K562 (cell line): ENCODE data around the gene SPDYE1. TPM values are rescaled to one million over a fixed set of nuclear protein-coding genes. Genes with fewer than 3 reads are reported as not detected.
"Not testable (repeated sequence)": the region's sequence is repeated elsewhere in the genome, so short reads cannot be mapped to it uniquely, and the experiment has no call there.

ENCODE experiments used
- ATAC-seq: fragments of 200-7000 bp; cut with Tn5 transposase; 3 replicates; pipeline ENCODE4 v1.9.1; 2020; ENCODE audit warnings: moderate library complexity
- BruUV-seq: library from RNA; stranded (reverse); fragments of 400-500 nt; replicated peaks from 2 replicates; lab custom pipeline; 2021; lab: Mats Ljungman, UMichigan
- CTCF ChIA-PET: fragments of 300-600 bp; formaldehyde crosslinking; extraction: SDS; loops from one replicate; lab custom pipeline; 2021; ENCODE audit warnings: low intra/inter-chr PET ratio; lab: Yijun Ruan, JAX
- POLR2A ChIA-PET: fragments of 300-600, 350-650 bp; sonication (Branson Sonifier 250); formaldehyde crosslinking; extraction: SDS; loops from one replicate; lab custom pipeline; 2021; ENCODE audit warnings: antibody characterized with exemption, inconsistent platforms; lab: Yijun Ruan, JAX
- DNase-seq, 4 experiments: peaks; one replicate each; pipeline versions ENCODE4 v3.0.0 to v3.0.0-alpha.2; 2011 to 2018; ENCODE audit warnings: low spot score in 3 of 4, mixed read lengths in 3 of 4; ENCODE audit errors: extremely low read depth in 1 of 4
- FAIRE-seq: peaks from 2 replicates; lab custom pipeline; 2011; peaks lifted over from hg19 to GRCh38; lab: Jason Lieb, UNC
- H2AFZ ChIP-seq: 2 replicates; pipeline ENCODE4 v1.6.0; 2011; ENCODE audit warnings: low read depth, low read length, control low read depth, inconsistent platforms
- H3K27ac ChIP-seq: fragments of 200-600 bp; 3 replicates; pipeline ENCODE4 v1.8.0; 2011; ENCODE audit warnings: low read depth, mild to moderate bottlenecking, control low read depth, inconsistent platforms, low read length, moderate library complexity, mixed read lengths; ENCODE audit errors: extremely low read depth
- H3K27me3 ChIP-seq, 2 experiments: fragments of 300-600 bp in 1 of 2; 2 replicates in 1 of 2; 3 replicates in 1 of 2; pipeline versions ENCODE4 v1.6.0 to v1.8.0; 2011; ENCODE audit warnings: inconsistent platforms in 2 of 2, low read length in 2 of 2, mild to moderate bottlenecking in 1 of 2, mixed read lengths in 1 of 2, moderate library complexity in 1 of 2; ENCODE audit not compliant: control insufficient read depth in 2 of 2, insufficient read depth in 2 of 2
- H3K36me3 ChIP-seq: fragments of 300-600 bp; 3 replicates; pipeline ENCODE4 v1.8.0; 2011; ENCODE audit warnings: mild to moderate bottlenecking, low read length, inconsistent platforms; ENCODE audit not compliant: control insufficient read depth, insufficient read depth
- H3K4me1 ChIP-seq, 2 experiments: fragments of 200-600 bp in 1 of 2; replicated peaks in 1 of 2; 2 replicates in 1 of 2; 3 replicates in 1 of 2; pipeline versions ENCODE4 v1.5.1 to v1.8.0; 2011; ENCODE audit warnings: inconsistent platforms in 2 of 2, low read length in 2 of 2, mild to moderate bottlenecking in 1 of 2, mixed read lengths in 1 of 2, moderate library complexity in 1 of 2; ENCODE audit not compliant: control insufficient read depth in 2 of 2, insufficient read depth in 2 of 2
- H3K4me2 ChIP-seq: 2 replicates; pipeline ENCODE4 v1.6.1; 2011; ENCODE audit warnings: low read length, control low read depth, inconsistent platforms, mixed read lengths; ENCODE audit not compliant: insufficient read depth
- H3K4me3 ChIP-seq: fragments of 200-600 bp; sonication (generic), shearing (Covaris generic); 2 replicates; pipeline ENCODE4 v1.5.1; 2016; ENCODE audit warnings: control low read depth, inconsistent platforms
- H3K79me2 ChIP-seq: fragments of 200-600 bp; 3 replicates; pipeline ENCODE4 v1.8.0; 2011; ENCODE audit warnings: low read length, inconsistent platforms; ENCODE audit not compliant: control insufficient read depth, insufficient read depth
- H3K9ac ChIP-seq, 2 experiments: 2 replicates each; pipeline versions ENCODE4 v1.6.0 to v1.6.1; 2011; ENCODE audit warnings: low read depth in 2 of 2, low read length in 2 of 2, control low read depth in 1 of 2, inconsistent platforms in 1 of 2, mild to moderate bottlenecking in 1 of 2, mixed read lengths in 1 of 2; ENCODE audit not compliant: insufficient read depth in 1 of 2
- H3K9me1 ChIP-seq: one replicate; pipeline ENCODE4 v1.6.0; 2011; ENCODE audit warnings: inconsistent platforms, mild to moderate bottlenecking, low read length, moderate library complexity; ENCODE audit not compliant: control insufficient read depth, insufficient read depth
- H3K9me3 ChIP-seq: replicated peaks from 2 replicates; pipeline ENCODE4 v1.5.1; 2011; ENCODE audit warnings: low read depth, low read length, inconsistent platforms; ENCODE audit not compliant: control insufficient read depth, insufficient read depth
- H4K20me1 ChIP-seq: replicated peaks from 2 replicates; pipeline ENCODE4 v1.6.1; 2011; ENCODE audit warnings: low read length, inconsistent platforms, mixed read lengths; ENCODE audit not compliant: control insufficient read depth, insufficient read depth
- RBM25 ChIP-seq: fragments of 200-400 bp; formaldehyde crosslinking; IDR thresholded peaks from 2 replicates; pipeline ENCODE4 v1.6.1; 2018; ENCODE audit warnings: low read length, low read depth, moderate library complexity; ENCODE audit not compliant: severe bottlenecking
- ZFP36 ChIP-seq: fragments of 150-350 bp; IDR thresholded peaks from 2 replicates; pipeline ENCODE4 v1.6.1; 2018; ENCODE audit warnings: low read length, low read depth; ENCODE audit not compliant: partially characterized antibody
- ZNF121 ChIP-seq: sonication (generic); formaldehyde crosslinking; conservative IDR thresholded peaks from 2 replicates; pipeline ENCODE4 v1.8.0; 2022; ENCODE audit warnings: missing genetic modification reagents
- WGBS: fragments of 100-300 bp; shearing (Covaris generic); methylation state at CpG from one replicate; pipeline ENCODE4 v1.1.6; 2016; ENCODE audit warnings: low coverage, mixed read lengths; ENCODE audit not compliant: insufficient coverage; ENCODE audit errors: missing lambda C conversion rate; 5-methylcytosine and 5-hydroxymethylcytosine counted together
- in situ Hi-C: fragments of 300-500 bp; cut with MboI; formaldehyde crosslinking; loops from 4 replicates; pipeline ENCODE4 v1.15.0; 2018; ENCODE audit warnings: inconsistent platforms, mixed read lengths
- intact Hi-C: fragments of 100-400 bp; cut with micrococcal nuclease; formaldehyde crosslinking; loops from 2 replicates; pipeline ENCODE4 v1.14.2; 2022
- polyA plus RNA-seq, 8 experiments: library from polyadenylated mRNA; depleted of rRNA in 4 of 8; stranded (reverse) in 5 of 8; unstranded in 3 of 8; fragments of >200 nt; fragmentation: Nextera tagmentation in 2 of 8; fragmentation: Illumina TruSeq in 1 of 8; extraction: Ambion mirVana in 2 of 8; extraction: Trizol in 1 of 8; gene quantifications; 2 replicates each; pipeline versions ENCODE4 v1.2.1 to v1.2.3, GENCODE V29; 2011 to 2014; ENCODE audit warnings: inconsistent platforms in 1 of 8, missing spikeins in 1 of 8
- total RNA-seq, 7 experiments: library from RNA; depleted of rRNA in 6 of 7; stranded (reverse); fragments of >200 nt in 6 of 7; fragmentation: Illumina TruSeq in 2 of 7; extraction: Trizol in 2 of 7; gene quantifications; 2 replicates each; pipeline versions ENCODE4 v1.2.1 to v1.2.3, GENCODE V29; 2011 to 2021; ENCODE audit warnings: low replicate concordance in 1 of 7

The SPDYE1 gene
- total and polyA plus RNA-seq, 9 of the 15 experiments (the other 6 are each of a cell fraction or from before 2014, with no cell fraction given): 0.04 to 0.10 TPM; not detected in 7

DNA sequence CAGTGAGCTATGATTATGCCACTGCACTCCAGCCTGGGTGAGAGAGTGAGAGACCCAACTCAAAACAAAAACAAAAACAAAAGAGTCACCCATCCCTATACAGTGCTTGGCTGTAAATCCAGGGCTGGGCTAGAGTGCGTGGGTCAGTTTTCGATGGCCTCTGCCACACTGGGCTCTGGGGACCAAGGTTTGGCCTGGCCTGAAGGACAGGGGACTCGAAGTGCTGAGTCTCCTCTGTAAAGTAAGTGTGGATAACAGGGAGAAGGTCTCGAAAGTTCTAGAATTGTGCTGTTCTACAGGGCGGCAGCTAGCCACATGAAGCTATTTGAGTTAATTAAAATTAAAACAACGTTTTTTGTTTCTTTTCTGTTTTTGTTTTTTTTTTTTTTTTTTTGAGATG lies 34.3 kb downstream of the SPDYE1 start:
- H3K27ac ChIP-seq, DNase-seq, H3K36me3 ChIP-seq, POLR2A ChIA-PET, in situ Hi-C loops, CTCF ChIA-PET, H4K20me1 ChIP-seq, H2AFZ ChIP-seq, H3K4me2 ChIP-seq, H3K4me3 ChIP-seq, H3K9me3 ChIP-seq, intact Hi-C loops, BruUV-seq, FAIRE-seq, H3K79me2 ChIP-seq, H3K9ac ChIP-seq, H3K9me1 ChIP-seq, ATAC-seq, H3K27me3 ChIP-seq: not testable (repeated sequence)
- 73% methylated on average over 5 of the region's 6 CpGs for WGBS
- H3K4me1 ChIP-seq: peaks cover 0 to 23% of the 10 kb centered on the region in 2 experiments; a peak in 3 of 5 replicates

DNA sequence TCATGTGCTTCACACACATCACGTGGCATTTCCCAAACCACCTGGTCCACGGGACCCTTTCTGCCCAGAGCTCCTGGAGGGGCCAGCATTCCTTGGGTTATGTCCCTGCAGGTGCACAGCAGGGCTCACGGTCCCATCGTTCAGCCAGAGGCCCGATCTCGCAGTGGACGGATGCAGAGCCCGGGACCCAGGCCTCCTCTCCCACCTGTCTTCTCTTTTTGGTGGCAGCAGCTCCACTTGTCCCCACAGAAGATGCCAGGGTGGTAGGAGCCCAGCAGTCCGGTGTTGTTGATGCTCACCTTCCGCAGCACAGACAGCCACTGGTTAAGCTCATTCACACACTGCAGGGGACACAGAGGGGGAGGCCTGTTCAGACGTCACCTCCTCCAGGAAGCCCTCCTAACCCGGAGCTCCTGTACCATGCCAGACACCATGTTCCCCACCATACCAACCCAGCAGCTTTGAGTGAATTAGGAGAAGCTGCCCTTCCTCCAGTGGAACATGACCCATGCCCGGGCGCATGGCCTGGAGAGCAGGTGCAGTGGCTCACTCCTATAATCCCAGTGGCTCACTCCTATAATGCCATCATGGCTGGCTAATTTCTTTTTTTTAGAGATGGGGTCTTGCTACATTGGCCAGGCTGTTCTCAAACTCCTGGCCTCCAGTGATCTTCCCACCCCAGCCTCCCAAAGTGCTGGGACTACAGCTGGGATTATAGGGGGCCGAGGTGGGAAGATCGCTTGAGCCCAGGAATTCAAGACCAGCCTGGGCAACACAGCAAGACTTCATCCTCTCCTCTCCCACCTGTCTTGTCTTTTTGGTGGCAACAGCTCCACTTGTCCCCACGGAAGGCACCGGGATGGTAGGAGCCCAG lies 36.5 kb downstream of the SPDYE1 start:
- in situ Hi-C loops, H3K79me2 ChIP-seq, DNase-seq, CTCF ChIA-PET, H3K27ac ChIP-seq, H3K4me3 ChIP-seq, FAIRE-seq, H3K36me3 ChIP-seq, intact Hi-C loops, H3K4me2 ChIP-seq, ATAC-seq, H4K20me1 ChIP-seq, H3K9me3 ChIP-seq, H3K27me3 ChIP-seq, H3K9me1 ChIP-seq, BruUV-seq, H3K9ac ChIP-seq, H2AFZ ChIP-seq: not testable (repeated sequence)
- POLR2A ChIA-PET: interaction anchor here (0.6 kb wide), 1 partner anchor 501 kb away, joined by 3 read pairs; no protein-coding TSS in a partner anchor
- TF ChIP-seq ZNF121 (CRISPR knock-in tag): peak; percentile 64
- peak; percentile 62 for TF ChIP-seq ZFP36
- TF ChIP-seq RBM25: peak; percentile 14
- H3K4me1 ChIP-seq: peaks cover 0 to 23% of the 10 kb centered on the region in 2 experiments; a peak in 3 of 5 replicates
- 15% methylated on average over 9 of the region's 18 CpGs for WGBS
